Femur (tissue), 1 donor: ENCODE results near the gene FBXO46.

Experiments
- DNase-seq: peaks from one replicate; pipeline ENCODE4 v3.0.0-alpha.2; 2017

Gene FBXO46

DNA sequence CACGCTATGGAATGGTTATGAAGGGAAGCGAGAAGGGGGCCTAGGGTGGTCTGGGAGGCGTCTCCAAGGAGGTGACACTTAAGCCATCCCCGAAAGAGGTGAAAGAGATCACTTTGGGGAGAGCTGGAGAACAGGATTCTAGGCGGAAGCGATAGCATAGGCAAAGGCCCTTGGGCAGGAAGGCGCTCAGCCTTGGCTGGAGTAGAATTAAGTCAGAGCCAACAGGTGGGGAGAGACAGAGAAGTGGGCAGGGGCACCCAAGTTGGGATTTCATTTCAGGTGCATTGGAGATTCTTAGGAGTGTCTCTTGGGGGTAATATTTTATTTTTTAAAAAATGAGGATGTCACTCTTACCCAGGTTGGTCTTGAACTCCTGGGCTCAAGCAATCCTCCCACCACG lies 48.6 kb downstream of the FBXO46 start:
- DNase-seq: no peak

DNA sequence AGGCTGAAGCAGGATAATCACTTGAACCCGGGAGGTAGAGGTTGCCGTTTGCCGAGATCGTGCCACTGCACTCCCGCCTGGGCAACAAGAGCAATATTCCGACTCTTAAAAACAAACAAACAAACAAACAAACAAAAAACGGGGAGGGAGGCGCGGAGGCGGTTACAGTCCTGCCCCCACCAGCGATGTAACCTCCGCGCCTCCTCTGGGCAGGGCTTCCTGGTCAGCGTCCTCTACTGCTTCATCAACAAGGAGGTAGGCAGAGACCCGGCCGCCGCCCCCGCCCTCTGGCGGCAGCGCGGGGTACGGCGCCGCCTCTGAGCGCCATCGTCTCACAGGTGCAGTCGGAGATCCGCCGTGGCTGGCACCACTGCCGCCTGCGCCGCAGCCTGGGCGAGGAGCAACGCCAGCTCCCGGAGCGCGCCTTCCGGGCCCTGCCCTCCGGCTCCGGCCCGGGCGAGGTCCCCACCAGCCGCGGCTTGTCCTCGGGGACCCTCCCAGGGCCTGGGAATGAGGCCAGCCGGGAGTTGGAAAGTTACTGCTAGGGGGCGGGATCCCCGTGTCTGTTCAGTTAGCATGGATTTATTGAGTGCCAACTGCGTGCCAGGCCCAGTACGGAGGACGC lies 49.2 kb downstream of the FBXO46 start:
- peak; percentile 87 for DNase-seq

DNA sequence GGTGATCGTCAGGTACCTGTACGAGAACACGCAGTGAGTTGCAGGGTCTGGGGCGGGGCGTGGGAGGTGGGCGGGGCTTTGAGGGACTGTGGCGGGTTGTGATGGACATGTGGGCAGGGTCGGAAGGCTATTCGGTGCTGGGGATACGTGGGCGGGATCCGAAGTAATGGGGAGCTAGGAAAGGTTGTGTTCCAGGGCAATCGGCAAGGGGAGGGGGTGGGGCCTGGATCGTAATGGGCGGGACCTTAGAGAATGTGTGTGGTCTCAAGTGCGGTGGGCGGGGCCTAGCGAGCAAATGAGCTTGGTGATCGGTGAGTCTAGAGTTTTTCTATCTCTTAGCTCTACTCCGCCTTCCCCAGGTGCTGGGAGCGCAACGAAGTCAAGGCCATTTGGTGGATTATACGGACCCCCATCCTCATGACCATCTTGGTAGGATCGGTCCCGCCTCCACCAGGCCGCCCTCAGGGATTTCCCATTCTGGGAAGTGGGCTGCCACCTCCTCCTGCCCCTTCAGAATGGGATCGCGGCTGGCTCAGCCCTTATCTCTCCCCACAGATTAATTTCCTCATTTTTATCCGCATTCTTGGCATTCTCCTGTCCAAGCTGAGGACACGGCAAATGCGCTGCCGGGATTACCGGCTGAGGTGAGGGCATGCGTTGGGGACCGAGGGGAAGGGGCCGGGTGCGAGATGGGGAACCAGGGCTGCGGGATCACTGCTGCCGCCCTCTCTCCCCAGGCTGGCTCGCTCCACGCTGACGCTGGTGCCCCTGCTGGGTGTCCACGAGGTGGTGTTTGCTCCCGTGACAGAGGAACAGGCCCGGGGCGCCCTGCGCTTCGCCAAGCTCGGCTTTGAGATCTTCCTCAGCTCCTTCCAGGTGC lies 53.1 kb downstream of the FBXO46 start:
- peak; percentile 67 for DNase-seq

DNA sequence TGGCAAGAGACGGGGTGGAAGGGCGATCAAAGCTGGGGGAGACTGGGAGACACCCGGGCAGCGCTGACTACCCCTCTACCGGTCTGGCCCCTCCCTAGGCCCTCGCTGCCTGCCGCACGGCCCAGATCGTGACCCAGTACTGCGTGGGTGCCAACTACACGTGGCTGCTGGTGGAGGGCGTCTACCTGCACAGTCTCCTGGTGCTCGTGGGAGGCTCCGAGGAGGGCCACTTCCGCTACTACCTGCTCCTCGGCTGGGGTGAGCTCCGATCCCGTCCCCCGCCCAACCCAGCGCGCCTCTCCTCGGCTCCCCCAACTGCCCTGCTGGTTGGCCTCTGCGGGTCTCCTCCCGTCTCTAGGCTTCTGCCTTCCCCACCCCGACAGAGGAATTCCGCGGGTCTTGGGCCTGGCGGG lies 53.8 kb downstream of the FBXO46 start:
- DNase-seq: no peak

DNA sequence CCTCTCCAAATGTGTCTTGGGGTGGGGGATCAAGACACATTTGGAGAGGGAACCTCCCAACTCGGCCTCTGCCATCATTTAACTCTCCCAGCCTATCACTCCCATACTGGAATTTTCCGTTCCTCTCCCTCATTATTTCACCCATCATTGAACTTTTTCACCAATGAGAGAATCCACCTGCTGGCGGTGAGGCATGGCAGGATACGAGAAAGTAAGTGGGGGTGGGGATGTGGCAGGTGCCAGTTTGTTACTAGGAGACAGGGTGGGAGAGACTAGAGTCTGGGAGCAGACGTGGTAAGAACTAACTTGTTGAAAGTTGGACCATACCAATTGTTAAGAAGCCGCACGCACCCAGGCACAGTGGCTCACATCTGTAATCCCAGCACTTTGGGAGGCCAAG lies 55.8 kb downstream of the FBXO46 start:
- no peak for DNase-seq

DNA sequence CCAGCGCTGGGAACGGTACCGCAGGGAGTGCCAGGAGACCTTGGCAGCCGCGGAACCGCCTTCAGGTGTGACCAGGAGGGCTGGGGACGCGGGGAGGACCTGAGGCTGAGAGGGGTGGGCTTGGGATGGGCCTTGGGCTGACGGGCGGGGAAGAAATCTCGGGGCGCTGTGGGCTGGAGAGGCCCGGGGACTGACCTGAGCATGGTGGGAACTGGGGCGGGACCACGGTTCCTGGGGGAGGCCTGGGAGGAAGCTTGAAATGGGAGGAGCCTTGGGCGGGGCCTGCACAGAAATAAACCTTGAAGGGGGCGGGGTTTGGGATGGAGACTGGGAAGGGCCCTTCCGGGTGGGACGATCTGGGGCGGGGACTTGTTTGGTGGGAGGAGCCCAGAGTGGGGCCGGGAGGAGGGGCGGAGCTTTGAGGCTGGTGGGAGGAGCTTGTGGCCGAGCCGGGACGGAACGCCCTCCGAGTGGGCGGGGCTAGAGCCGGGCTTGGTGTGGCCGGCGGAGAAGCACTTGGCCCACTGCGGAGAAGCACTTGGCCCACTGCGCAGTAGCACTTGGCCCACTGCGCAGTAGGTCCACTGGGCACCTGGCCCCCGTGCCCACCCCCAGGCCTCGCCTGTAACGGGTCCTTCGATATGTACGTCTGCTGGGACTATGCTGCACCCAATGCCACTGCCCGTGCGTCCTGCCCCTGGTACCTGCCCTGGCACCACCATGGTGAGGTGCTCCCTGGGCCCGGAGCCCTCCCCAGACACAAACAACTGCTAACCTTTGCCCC lies 59.8 kb downstream of the FBXO46 start:
- peak; percentile 68 for DNase-seq

- no peak for DNase-seq
Observed at GRCh38 chr19:45668342-45668871, 62.3 kb downstream of the FBXO46 start.

DNA sequence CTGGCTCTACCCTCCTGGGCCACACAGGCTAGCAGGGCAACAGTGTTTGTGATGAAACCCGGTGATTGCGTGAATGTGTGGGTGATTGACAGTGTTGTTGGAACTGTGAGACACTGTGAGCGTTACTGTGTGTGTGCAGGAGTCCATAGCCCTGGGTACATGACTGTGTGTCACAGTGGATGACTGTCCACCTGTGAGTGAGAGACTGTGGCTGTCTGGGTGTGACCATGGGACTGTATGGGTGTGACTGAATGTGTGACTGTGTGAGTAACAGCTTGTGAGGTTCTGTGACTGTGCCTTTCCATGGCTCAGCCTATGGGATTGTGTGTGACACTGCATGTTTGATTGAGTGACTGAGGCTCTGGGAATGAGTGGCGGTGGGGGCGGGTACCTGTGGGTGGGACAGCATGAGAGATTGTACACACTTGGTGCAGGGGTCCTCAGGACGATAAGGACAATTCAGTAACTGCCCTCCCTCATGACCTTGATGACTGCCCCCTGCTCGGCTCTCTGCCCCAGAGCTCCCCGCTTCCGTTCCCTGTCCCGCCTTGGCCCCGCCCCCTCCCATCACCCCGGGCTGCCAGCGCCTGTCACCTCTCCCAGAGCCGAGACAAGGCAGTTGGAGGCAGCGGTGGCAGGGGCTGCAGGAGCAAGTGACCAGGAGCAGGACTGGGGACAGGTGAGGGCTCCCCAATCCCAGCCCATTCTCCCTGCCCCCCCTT lies 62.9 kb downstream of the FBXO46 start, which contains the start of gene GIPR:
TSS of gene GIPR (plus strand) at position 602 of the 722 bp plus-strand sequence. CDS start 1,300 bp downstream, outside the sequence.
- DNase-seq: no peak

DNA sequence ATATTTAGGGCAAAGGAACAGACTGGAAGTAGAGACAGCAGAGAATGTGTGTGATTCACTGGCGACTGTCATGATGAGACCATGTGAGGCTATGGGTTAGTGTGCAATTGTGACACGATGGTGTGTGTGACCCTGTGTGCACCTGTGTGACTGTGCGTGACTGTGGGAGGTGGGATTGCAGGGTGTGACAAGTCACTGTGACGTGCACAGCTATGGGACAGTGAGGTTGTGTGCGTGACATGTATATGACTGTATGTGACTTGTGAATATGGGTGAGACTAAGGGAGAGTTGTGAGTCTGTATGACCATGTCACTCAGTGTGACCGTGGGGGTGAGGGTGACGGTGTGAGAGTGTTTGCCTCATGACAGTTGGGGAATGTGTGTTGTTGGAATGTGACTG lies 66.1 kb downstream of the FBXO46 start:
- no peak for DNase-seq

DNA sequence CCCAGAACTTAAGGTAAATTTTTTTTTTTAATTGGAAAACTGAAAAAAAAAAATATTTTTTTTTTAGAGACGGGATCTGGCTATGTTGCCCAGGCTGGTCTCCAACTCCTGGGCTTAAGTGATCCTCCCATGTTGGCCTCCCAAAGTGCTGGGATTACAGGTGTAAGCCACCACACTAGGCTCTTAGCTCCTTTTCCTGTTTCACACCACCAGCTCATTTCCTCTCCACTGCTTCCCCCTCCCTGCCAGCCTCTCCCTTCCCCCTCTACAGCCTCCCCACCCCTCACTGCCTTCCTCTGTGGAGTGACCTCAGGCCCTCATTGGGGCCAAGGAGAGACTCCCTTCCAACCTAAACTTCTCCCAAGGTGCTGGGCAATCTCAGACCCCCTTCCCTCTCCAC lies 66.9 kb downstream of the FBXO46 start:
- no peak for DNase-seq

DNA sequence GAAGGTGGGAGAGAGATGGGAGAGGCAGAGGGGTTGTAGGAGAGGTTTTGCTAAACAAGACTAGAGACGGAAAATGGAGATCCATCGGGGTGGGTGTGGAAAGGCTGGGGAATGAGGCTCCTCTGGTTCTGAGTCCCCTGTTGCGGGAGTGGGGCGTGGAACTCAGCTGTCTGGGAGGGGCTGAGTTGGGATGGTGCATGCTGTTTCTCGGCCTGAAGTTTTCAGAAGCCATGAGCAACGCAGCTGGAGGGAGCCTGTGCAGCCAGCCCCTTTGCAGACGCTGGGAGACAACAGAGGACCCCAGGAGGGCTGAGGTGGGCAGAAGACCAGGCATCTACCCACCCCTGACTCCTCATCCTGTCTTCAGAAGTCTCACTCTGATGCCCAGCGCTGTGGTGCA lies 70.1 kb downstream of the FBXO46 start:
- no peak for DNase-seq
